Breast epithelium (tissue), 4 donors: ENCODE data around the gene ARHGEF12. TPM values are rescaled to one million over a fixed set of nuclear protein-coding genes. Genes with fewer than 3 reads are reported as not detected.

Experiments
- DNase-seq, 2 donors: peaks; one replicate each; pipeline ENCODE4 v3.0.0-alpha.2; 2019; ENCODE audit warnings: low spot score in 2 of 2
- H3K27ac ChIP-seq, 2 donors: fragments of 200-600 bp; sonication (generic) in 1 of 2; one replicate each; pipeline ENCODE4 v1.5.1; 2016 to 2019; ENCODE audit warnings: mild to moderate bottlenecking in 1 of 2
- H3K27me3 ChIP-seq, 2 donors: fragments of 200-600 bp; sonication (generic) in 1 of 2; one replicate each; pipeline versions ENCODE4 v1.5.1 to v1.6.0; 2017 to 2019; ENCODE audit warnings: control low read depth in 1 of 2, mild to moderate bottlenecking in 1 of 2
- H3K36me3 ChIP-seq: fragments of 200-600 bp; one replicate; pipeline ENCODE4 v1.5.1; 2019
- H3K4me1 ChIP-seq, 2 donors: fragments of 200-600 bp; sonication (generic); one replicate each; pipeline ENCODE4 v1.5.1; 2016 to 2019; ENCODE audit warnings: control low read depth in 1 of 2
- H3K4me3 ChIP-seq, 3 donors: fragments of 200-600 bp; sonication (generic); 1 replicate in 2 of 3; 2 replicates in 1 of 3; pipeline ENCODE4 v1.5.1; 2016 to 2019; ENCODE audit warnings: mild to moderate bottlenecking in 3 of 3, moderate library complexity in 2 of 3
- H3K9me3 ChIP-seq, 2 donors: fragments of 200-600 bp; sonication (generic) in 1 of 2; one replicate each; pipeline ENCODE4 v1.5.1; 2016 to 2019; ENCODE audit warnings: control low read depth in 1 of 2
- CTCF ChIP-seq, 3 donors: fragments of 450-650 bp; IDR thresholded peaks; one replicate each; pipeline ENCODE4 v1.5.1; 2016 to 2017; ENCODE audit warnings: antibody characterized with exemption in 3 of 3, mild to moderate bottlenecking in 3 of 3, moderate library complexity in 3 of 3
- POLR2A ChIP-seq: fragments of 450-650 bp; IDR thresholded peaks from one replicate; pipeline ENCODE4 v1.6.1; 2016; ENCODE audit warnings: antibody characterized with exemption, mild to moderate bottlenecking, moderate library complexity
- POLR2AphosphoS5 ChIP-seq, 3 donors: sonication (generic); formaldehyde crosslinking; IDR thresholded peaks; one replicate each; pipeline ENCODE4 v1.6.1; 2017; ENCODE audit warnings: antibody characterized with exemption in 3 of 3
- intact Hi-C: fragments of 100-400 bp; cut with DNase I; formaldehyde crosslinking; loops from one replicate; pipeline ENCODE4 v1.15.1; 2023; ENCODE audit warnings: low total_unique reads
- total RNA-seq, 3 donors: library from RNA; depleted of rRNA; stranded (reverse); fragments of >200 nt; gene quantifications; one replicate each; pipeline ENCODE4 v1.1.0, GENCODE V29; 2016

The ARHGEF12 gene
- total RNA-seq, 3 donors from 2014 or later = 83.4 to 192 (median 145) TPM

GRCh38 chr11:120308081-120308480 is 28.1 kb upstream of the ARHGEF12 start:
- Histone ChIP-seq H3K27ac (peak overlapping the region in 1 of 2 donors; percentile 30), H3K9me3 (no peaks in the 10 kb centered on the region), H3K4me1 (peaks cover 0 to under 1% of the 10 kb centered on the region in 2 donors), H3K27me3 (no peaks in the 10 kb centered on the region), H3K36me3 (no peaks in the 10 kb centered on the region), H3K4me3 (no peak overlapping the region)
- DNase-seq = no peak
- TF ChIP-seq POLR2AphosphoS5 (IDR thresholded peaks at IDR 0.05) (no peak), POLR2A (no peak), CTCF (IDR thresholded peaks at IDR 0.05) (no peak)
- intact Hi-C loops = no loop called here

GRCh38 chr11:120310870-120311269 is 25.3 kb upstream of the ARHGEF12 start:
- TF ChIP-seq POLR2AphosphoS5 (IDR thresholded peaks at IDR 0.05) (no peak), POLR2A (no peak), CTCF (IDR thresholded peaks at IDR 0.05) (no peak)
- Histone ChIP-seq H3K4me1 (no peaks in the 10 kb centered on the region), H3K4me3 (no peak overlapping the region), H3K27me3 (no peaks in the 10 kb centered on the region), H3K36me3 (no peaks in the 10 kb centered on the region), H3K27ac (peak overlapping the region; percentile 51 to 55), H3K9me3 (no peaks in the 10 kb centered on the region)
- intact Hi-C loops = no loop called here
- no peak for DNase-seq

- H3K9me3 ChIP-seq = no peaks in the 10 kb centered on the region
- H3K27ac ChIP-seq = peak overlapping the region in 1 of 2 donors; percentile 31
- no peak overlapping the region for H3K4me3 ChIP-seq
- no peaks in the 10 kb centered on the region for H3K27me3 ChIP-seq
- no peaks in the 10 kb centered on the region for H3K36me3 ChIP-seq
- no peak for DNase-seq
- TF ChIP-seq POLR2A (no peak), CTCF (IDR thresholded peaks at IDR 0.05) (no peak), POLR2AphosphoS5 (IDR thresholded peaks at IDR 0.05) (no peak)
- intact Hi-C loops = no loop called here
- peaks cover 5 to 8% of the 10 kb centered on the region in 2 donors for H3K4me1 ChIP-seq
Observed at GRCh38 chr11:120314861-120315260, 21.4 kb upstream of the ARHGEF12 start.

- Histone ChIP-seq H3K9me3 (no peaks in the 10 kb centered on the region), H3K4me3 (peak overlapping the region in 2 of 3 donors; percentile 26 to 46), H3K27me3 (no peaks in the 10 kb centered on the region), H3K4me1 (peaks cover 5 to 8% of the 10 kb centered on the region in 2 donors), H3K36me3 (no peaks in the 10 kb centered on the region), H3K27ac (peak overlapping the region; percentile 88 to 90)
- TF ChIP-seq CTCF (IDR thresholded peaks at IDR 0.05) = no peak
- TF ChIP-seq POLR2A = no peak
- TF ChIP-seq POLR2AphosphoS5 (IDR thresholded peaks at IDR 0.05) = peak in 2 of 3 donors; percentile 41 to 86
- peak; percentile 90 to 94 for DNase-seq
- intact Hi-C loops = no loop called here
Observed at GRCh38 chr11:120316880-120317688, 19.1 kb upstream of the ARHGEF12 start.
